Adipocyte (in vitro differentiated cells): ENCODE data around the gene WASHC4.
"Not testable (repeated sequence)": the region's sequence is repeated elsewhere in the genome, so short reads cannot be mapped to it uniquely, and the experiment has no call there.

ENCODE experiments used
- DNase-seq: peaks from one replicate; pipeline ENCODE4 v3.0.0-alpha.2; 2015; ENCODE audit warnings: low read depth
- H3K27me3 ChIP-seq: replicated peaks from 2 replicates; pipeline ENCODE4 v1.7.0; 2013; ENCODE audit warnings: mild to moderate bottlenecking, low read length, moderate library complexity; ENCODE audit not compliant: control insufficient read depth, insufficient read depth
- H3K36me3 ChIP-seq: 2 replicates; pipeline ENCODE4 v1.7.0; 2013; ENCODE audit warnings: low read length, mild to moderate bottlenecking, moderate library complexity; ENCODE audit not compliant: control insufficient read depth, insufficient read depth, severe bottlenecking
- H3K4me1 ChIP-seq: 2 replicates; pipeline ENCODE4 v1.7.0; 2013; ENCODE audit warnings: mild to moderate bottlenecking, low read length, moderate library complexity; ENCODE audit not compliant: control insufficient read depth, insufficient read depth
- H3K4me3 ChIP-seq: 2 replicates; pipeline ENCODE4 v1.7.0; 2013; ENCODE audit warnings: mild to moderate bottlenecking, low read length, moderate library complexity
- H3K9ac ChIP-seq: 2 replicates; pipeline ENCODE4 v1.7.0; 2013; ENCODE audit warnings: mild to moderate bottlenecking, low read length, moderate library complexity
- H3K9me3 ChIP-seq: 2 replicates; pipeline ENCODE4 v1.7.0; 2013; ENCODE audit warnings: mild to moderate bottlenecking, low read length, moderate library complexity; ENCODE audit not compliant: control insufficient read depth

The WASHC4 gene

GRCh38 chr12:105078712-105079570 is 28.6 kb upstream of the WASHC4 start:
- Histone ChIP-seq H3K9me3 (no peaks in the 10 kb centered on the region), H3K4me3 (no peak overlapping the region), H3K4me1 (peaks cover 64% of the 10 kb centered on the region), H3K36me3 (peaks cover 7% of the 10 kb centered on the region), H3K9ac (no peak overlapping the region), H3K27me3 (no peaks in the 10 kb centered on the region)
- no peak for DNase-seq

GRCh38 chr12:105083031-105083430 is 24.5 kb upstream of the WASHC4 start:
- Histone ChIP-seq H3K4me1 (peaks cover 34% of the 10 kb centered on the region), H3K36me3 (peaks cover 6% of the 10 kb centered on the region), H3K4me3 (peak overlapping the region; percentile 96), H3K9ac (peak overlapping the region; percentile 99), H3K9me3 (no peaks in the 10 kb centered on the region), H3K27me3 (no peaks in the 10 kb centered on the region)
- DNase-seq = peak; percentile 19

- no peaks in the 10 kb centered on the region for H3K9me3 ChIP-seq
- peak overlapping the region; percentile 96 for H3K4me3 ChIP-seq
- peaks cover 34% of the 10 kb centered on the region for H3K4me1 ChIP-seq
- H3K36me3 ChIP-seq = peaks cover 6% of the 10 kb centered on the region
- peak; percentile 93 for DNase-seq
- H3K27me3 ChIP-seq = no peaks in the 10 kb centered on the region
- H3K9ac ChIP-seq = peak overlapping the region; percentile 99
Measured at GRCh38 chr12:105083551-105084105, 23.9 kb upstream of the WASHC4 start.

GRCh38 chr12:105084251-105085250 is 23.0 kb upstream of the WASHC4 start, which contains the start of gene ALDH1L2:
ALDH1L2 (minus strand) TSS chr12:105084458; CDS start chr12:105084436, 22 bp downstream.
- H3K9ac ChIP-seq = peak within 1 kb of the TSS; percentile 99
- no peaks in the 10 kb centered on the region for H3K27me3 ChIP-seq
- DNase-seq = peak; percentile 95
- H3K4me3 ChIP-seq = peak within 1 kb of the TSS; percentile 96
- no peaks in the 10 kb centered on the region for H3K9me3 ChIP-seq
- peaks cover 6% of the 10 kb centered on the region for H3K36me3 ChIP-seq
- peaks cover 27% of the 10 kb centered on the region for H3K4me1 ChIP-seq

- Histone ChIP-seq H3K9me3 (no peaks in the 10 kb centered on the region), H3K4me3 (no peak overlapping the region), H3K4me1 (peaks cover 21% of the 10 kb centered on the region), H3K9ac (no peak overlapping the region), H3K36me3 (peaks cover 4% of the 10 kb centered on the region), H3K27me3 (no peaks in the 10 kb centered on the region)
- DNase-seq = no peak
Measured at GRCh38 chr12:105085501-105085900, 22.0 kb upstream of the WASHC4 start.

- DNase-seq = no peak
- Histone ChIP-seq H3K9ac (no peak overlapping the region), H3K9me3 (peaks cover 3% of the 10 kb centered on the region)
Measured at GRCh38 chr12:105089817-105090216, 17.7 kb upstream of the WASHC4 start.

GRCh38 chr12:105090361-105090760 is 17.2 kb upstream of the WASHC4 start:
- Histone ChIP-seq H3K36me3 (no peaks in the 10 kb centered on the region), H3K27me3 (peaks cover 13% of the 10 kb centered on the region), H3K4me1 (peaks cover 5% of the 10 kb centered on the region), H3K9me3 (peaks cover 7% of the 10 kb centered on the region), H3K4me3 (no peak overlapping the region), H3K9ac (no peak overlapping the region)
- no peak for DNase-seq

More at GRCh38 chr12:105089817-105090216, 17.7 kb upstream of the WASHC4 start:
- Histone ChIP-seq H3K4me3 (no peak overlapping the region), H3K36me3 (no peaks in the 10 kb centered on the region), H3K4me1 (peaks cover 5% of the 10 kb centered on the region), H3K27me3 (peaks cover 13% of the 10 kb centered on the region)

- no peaks in the 10 kb centered on the region for H3K36me3 ChIP-seq
- no peak overlapping the region for H3K4me3 ChIP-seq
- peaks cover 13% of the 10 kb centered on the region for H3K27me3 ChIP-seq
- peaks cover 5% of the 10 kb centered on the region for H3K4me1 ChIP-seq
- no peak overlapping the region for H3K9ac ChIP-seq
- H3K9me3 ChIP-seq = peaks cover 11% of the 10 kb centered on the region
- no peak for DNase-seq
Measured at GRCh38 chr12:105091476-105092206, 15.9 kb upstream of the WASHC4 start.

- Histone ChIP-seq H3K4me3 (no peak overlapping the region), H3K9ac (no peak overlapping the region), H3K4me1 (peaks cover 5% of the 10 kb centered on the region), H3K27me3 (peaks cover 13% of the 10 kb centered on the region), H3K36me3 (no peaks in the 10 kb centered on the region), H3K9me3 (peaks cover 11% of the 10 kb centered on the region)
- DNase-seq = no peak
Measured at GRCh38 chr12:105092336-105092735, 15.2 kb upstream of the WASHC4 start.

- Histone ChIP-seq H3K27me3 (peaks cover 13% of the 10 kb centered on the region), H3K9me3 (peaks cover 11% of the 10 kb centered on the region)
- H3K4me3 ChIP-seq, DNase-seq, H3K4me1 ChIP-seq, H3K9ac ChIP-seq, H3K36me3 ChIP-seq: not testable (repeated sequence)
Measured at GRCh38 chr12:105095338-105095737, 12.2 kb upstream of the WASHC4 start.
